HUES48 (cell line): ENCODE measurements around the gene DST.
"Not testable (repeated sequence)": the region's sequence is repeated elsewhere in the genome, so short reads cannot be mapped to it uniquely, and the experiment has no call there.

Experiments
- H3K27ac ChIP-seq: one replicate; pipeline ENCODE4 v1.7.0; 2013; ENCODE audit warnings: low read depth, low read length, inconsistent platforms
- H3K27me3 ChIP-seq: 2 replicates; pipeline ENCODE4 v1.6.1; 2013; ENCODE audit warnings: mild to moderate bottlenecking, low read length; ENCODE audit not compliant: control insufficient read depth, insufficient read depth
- H3K36me3 ChIP-seq: 2 replicates; pipeline ENCODE4 v1.6.1; 2013; ENCODE audit warnings: low read length; ENCODE audit not compliant: control insufficient read depth, insufficient read depth
- H3K4me1 ChIP-seq: 2 replicates; pipeline ENCODE4 v1.6.1; 2013; ENCODE audit warnings: mild to moderate bottlenecking, low read length; ENCODE audit not compliant: control insufficient read depth, insufficient read depth
- H3K4me3 ChIP-seq: 2 replicates; pipeline ENCODE4 v1.5.1; 2013; ENCODE audit warnings: mild to moderate bottlenecking, low read depth, low read length
- H3K9ac ChIP-seq: 2 replicates; pipeline ENCODE4 v1.6.1; 2013; ENCODE audit warnings: mild to moderate bottlenecking, low read depth, low read length, moderate library complexity
- H3K9me3 ChIP-seq: 2 replicates; pipeline ENCODE4 v1.6.1; 2013; ENCODE audit warnings: low read length; ENCODE audit not compliant: control insufficient read depth, insufficient read depth

The DST gene

DNA sequence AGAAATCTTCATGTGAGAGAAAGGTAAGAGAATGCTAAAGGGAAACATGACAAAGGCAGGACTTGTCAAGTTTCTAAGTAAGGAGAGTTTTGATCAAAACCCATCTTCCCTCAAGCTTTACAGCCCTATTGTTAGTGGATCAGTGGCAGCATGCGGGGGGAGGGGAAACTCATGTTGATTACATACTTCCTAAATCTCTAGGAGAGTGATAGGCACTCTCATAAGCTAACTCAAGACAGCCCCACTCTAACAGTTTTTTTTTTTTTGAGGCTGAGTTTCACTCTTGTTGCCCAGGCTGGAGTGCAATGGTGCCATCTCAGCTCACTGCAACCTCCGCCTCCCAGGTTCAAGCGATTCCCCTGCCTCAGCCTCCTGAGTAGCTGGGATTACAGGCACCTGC lies 18.6 kb upstream of the DST start:
- H3K36me3 ChIP-seq, H3K4me3 ChIP-seq, H3K27me3 ChIP-seq, H3K9ac ChIP-seq, H3K27ac ChIP-seq, H3K9me3 ChIP-seq: not testable (repeated sequence)
- peaks cover 18% of the 10 kb centered on the region for H3K4me1 ChIP-seq

DNA sequence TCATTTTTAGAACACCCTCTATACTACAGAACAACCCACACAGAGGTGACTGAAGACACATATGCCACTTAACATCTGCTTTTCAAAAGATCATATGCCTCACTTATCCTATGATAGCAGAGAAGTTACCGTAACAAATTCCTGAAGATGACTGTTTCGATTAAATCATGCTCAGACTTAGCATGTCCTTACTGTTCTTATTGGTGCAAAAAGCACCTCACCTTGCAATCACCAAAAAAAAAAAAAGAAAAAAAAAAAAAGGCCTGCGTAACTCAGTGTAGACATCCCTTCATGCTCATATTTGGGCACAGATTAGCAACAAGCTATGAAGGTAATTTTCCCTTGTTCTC lies 17.7 kb upstream of the DST start:
- Histone ChIP-seq H3K36me3 (no peaks in the 10 kb centered on the region), H3K4me3 (no peak overlapping the region), H3K27ac (no peak overlapping the region), H3K27me3 (no peaks in the 10 kb centered on the region), H3K9ac (no peak overlapping the region), H3K9me3 (no peaks in the 10 kb centered on the region), H3K4me1 (peaks cover 18% of the 10 kb centered on the region)

DNA sequence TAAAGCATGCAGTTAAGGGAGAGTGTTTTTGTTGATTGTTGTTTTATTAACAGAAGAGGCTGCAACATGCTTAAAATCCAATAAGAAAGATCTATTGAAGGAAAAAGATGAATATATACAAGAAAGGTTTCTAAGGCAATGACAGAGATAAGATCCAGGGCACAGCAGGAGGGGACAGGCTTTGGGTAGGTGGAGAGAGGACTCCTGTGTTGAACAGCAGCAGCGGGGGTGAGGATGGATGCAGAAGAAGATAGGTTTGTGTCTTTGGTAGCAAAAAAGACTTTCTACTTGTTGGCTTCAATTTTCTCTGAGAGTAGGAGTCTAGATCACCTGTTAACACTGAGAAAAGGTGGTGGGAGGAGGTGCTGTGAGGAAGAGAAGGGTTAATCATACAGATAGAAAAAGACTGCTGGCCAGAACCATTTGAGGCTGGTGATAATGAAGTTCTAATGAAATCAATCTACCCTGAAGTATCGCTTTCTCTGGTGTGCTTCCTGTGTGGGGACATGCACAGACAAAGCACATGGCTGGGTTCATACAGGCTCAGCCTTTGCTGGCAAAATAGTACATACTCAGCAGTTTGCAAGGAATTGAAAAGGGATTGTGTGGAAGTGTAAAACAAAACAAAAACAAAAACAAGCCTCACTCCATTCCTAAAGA lies 17.2 kb upstream of the DST start:
- no peaks in the 10 kb centered on the region for H3K36me3 ChIP-seq
- H3K4me1 ChIP-seq, result peaks cover 18% of the 10 kb centered on the region
- no peaks in the 10 kb centered on the region for H3K27me3 ChIP-seq
- no peaks in the 10 kb centered on the region for H3K9me3 ChIP-seq
- no peak overlapping the region for H3K27ac ChIP-seq
- H3K4me3 ChIP-seq, result no peak overlapping the region
- no peak overlapping the region for H3K9ac ChIP-seq

DNA sequence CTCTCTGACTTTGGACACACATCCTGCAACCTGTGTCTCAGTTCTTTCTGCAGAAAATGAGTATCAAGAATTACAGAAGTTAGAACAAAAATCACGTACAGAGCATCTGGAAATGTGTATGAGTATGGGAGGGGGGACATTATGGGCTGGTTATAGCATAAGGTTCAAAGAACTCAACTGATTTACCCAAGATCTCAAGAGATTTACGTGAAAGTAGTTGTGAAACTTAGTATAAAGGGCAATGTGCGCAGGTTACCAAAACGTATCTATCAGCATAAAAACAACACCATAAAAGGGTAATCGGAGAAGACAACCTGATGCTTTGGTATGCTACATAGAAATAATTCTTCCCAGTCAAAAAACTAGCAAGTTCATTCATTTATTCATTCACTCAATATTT lies 15.6 kb upstream of the DST start:
- no peak overlapping the region for H3K27ac ChIP-seq
- H3K9ac ChIP-seq, result no peak overlapping the region
- H3K4me3 ChIP-seq, result no peak overlapping the region
- no peaks in the 10 kb centered on the region for H3K27me3 ChIP-seq
- no peaks in the 10 kb centered on the region for H3K9me3 ChIP-seq
- H3K4me1 ChIP-seq, result peaks cover 23% of the 10 kb centered on the region
- H3K36me3 ChIP-seq, result no peaks in the 10 kb centered on the region

DNA sequence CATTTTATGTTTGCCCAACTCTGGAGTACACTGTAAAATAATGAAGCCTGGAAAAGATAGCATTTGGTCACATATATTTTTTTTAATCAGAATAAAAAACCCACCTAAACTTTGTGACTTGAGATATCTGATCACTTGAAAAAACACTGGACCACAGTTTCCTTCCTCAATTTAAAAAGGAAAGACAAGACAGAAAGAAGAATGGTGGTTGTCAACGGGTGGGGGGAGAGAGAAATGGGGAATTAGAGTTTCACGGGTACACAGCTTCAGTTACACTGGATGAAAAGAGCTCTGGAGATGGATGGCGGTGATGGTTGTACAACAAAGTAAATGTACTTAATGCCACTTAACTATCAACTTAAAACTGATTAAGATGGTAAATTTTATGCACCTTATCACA lies 14.7 kb upstream of the DST start:
- no peaks in the 10 kb centered on the region for H3K9me3 ChIP-seq
- no peak overlapping the region for H3K9ac ChIP-seq
- H3K4me3 ChIP-seq, result no peak overlapping the region
- H3K4me1 ChIP-seq, result peaks cover 28% of the 10 kb centered on the region
- H3K36me3 ChIP-seq, result no peaks in the 10 kb centered on the region
- H3K27ac ChIP-seq, result no peak overlapping the region
- H3K27me3 ChIP-seq, result no peaks in the 10 kb centered on the region

DNA sequence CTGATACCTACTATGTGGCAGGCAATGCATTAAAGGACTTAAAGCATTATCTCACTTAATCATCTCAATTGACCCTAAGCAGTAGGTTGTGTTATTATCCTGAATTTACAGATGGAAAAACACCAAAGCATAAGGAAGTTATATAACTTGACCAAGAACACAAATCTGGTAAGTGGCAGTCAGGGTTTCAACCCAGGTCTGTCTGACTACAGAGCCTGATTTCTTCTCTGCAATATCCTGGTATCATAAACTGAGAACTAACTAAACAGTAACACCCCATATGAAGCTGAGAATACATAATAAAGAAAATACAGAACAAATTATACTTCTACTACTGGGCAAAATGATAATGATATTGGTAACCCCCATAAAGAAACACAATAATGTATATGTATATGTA lies 13.8 kb upstream of the DST start:
- Histone ChIP-seq H3K27ac (no peak overlapping the region), H3K4me1 (peaks cover 31% of the 10 kb centered on the region), H3K4me3 (no peak overlapping the region), H3K36me3 (no peaks in the 10 kb centered on the region), H3K9ac (no peak overlapping the region), H3K9me3 (no peaks in the 10 kb centered on the region), H3K27me3 (no peaks in the 10 kb centered on the region)

DNA sequence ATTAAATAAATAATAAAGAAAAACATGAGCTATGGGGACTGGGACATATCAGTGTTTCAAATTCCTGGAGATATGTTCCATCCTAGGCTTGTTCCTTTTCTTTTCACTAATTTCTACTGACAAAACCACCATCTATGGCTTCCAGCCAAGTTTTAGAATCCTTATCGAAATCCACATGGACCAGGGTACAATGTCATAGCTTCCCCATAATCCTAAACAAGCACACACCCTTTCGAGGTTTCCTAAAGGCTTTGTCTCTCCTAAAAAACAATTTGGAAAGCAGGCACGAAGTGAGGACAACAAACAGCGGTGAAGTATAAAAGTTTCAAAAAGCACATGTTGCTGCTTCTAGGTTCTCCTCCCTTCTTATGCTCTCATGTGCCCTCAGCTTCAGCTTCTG lies 13.3 kb upstream of the DST start:
- Histone ChIP-seq H3K4me1 (peaks cover 27% of the 10 kb centered on the region), H3K9ac (no peak overlapping the region), H3K27ac (no peak overlapping the region), H3K9me3 (no peaks in the 10 kb centered on the region), H3K36me3 (no peaks in the 10 kb centered on the region), H3K27me3 (no peaks in the 10 kb centered on the region), H3K4me3 (no peak overlapping the region)

DNA sequence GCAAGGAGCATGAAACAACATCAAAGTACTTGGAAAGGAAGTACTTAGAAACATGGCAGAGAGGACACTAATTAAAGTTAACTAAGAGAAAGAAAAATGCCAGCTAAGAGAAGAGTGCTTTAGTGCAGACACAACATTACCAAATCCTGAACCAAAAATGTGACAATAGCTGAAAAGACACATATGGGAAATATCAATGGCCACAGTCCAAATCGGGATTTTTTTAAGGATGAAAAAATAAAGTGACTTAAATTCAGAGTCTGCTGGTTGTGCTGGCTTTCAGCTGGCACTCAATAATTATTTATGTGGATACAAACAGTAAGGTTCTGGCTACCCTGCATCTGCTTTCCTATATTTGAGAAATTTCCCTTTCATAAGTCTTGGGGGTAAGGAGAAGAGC lies 12.6 kb upstream of the DST start:
- Histone ChIP-seq H3K4me1 (peaks cover 24% of the 10 kb centered on the region), H3K4me3 (no peak overlapping the region), H3K36me3 (peaks cover 2% of the 10 kb centered on the region; the same call in 1 of the 2 replicates), H3K9ac (no peak overlapping the region), H3K9me3 (no peaks in the 10 kb centered on the region), H3K27me3 (no peaks in the 10 kb centered on the region), H3K27ac (no peak overlapping the region)

DNA sequence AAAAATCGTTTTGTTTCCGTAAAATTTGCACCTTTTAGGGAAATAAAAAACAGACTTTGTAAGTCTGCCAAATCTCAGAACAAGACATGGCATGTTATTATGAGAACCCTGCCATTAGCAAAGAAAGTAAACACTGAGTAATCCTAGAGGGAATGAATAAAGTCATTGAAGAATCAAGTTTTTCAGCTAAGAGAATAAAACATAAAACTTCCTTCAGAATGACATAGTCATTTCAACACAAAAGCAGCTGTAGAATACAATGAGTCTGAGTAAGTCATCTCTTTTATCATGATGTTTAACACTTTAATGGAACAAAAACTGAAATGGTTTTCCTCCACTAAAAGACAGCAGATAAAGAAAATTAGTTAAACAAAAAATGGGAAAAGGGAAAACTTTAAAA lies 10.3 kb upstream of the DST start:
- Histone ChIP-seq H3K27me3 (no peaks in the 10 kb centered on the region), H3K27ac (no peak overlapping the region), H3K9ac (no peak overlapping the region), H3K9me3 (no peaks in the 10 kb centered on the region), H3K4me1 (peaks cover 25% of the 10 kb centered on the region), H3K4me3 (no peak overlapping the region), H3K36me3 (peaks cover 16% of the 10 kb centered on the region)

DNA sequence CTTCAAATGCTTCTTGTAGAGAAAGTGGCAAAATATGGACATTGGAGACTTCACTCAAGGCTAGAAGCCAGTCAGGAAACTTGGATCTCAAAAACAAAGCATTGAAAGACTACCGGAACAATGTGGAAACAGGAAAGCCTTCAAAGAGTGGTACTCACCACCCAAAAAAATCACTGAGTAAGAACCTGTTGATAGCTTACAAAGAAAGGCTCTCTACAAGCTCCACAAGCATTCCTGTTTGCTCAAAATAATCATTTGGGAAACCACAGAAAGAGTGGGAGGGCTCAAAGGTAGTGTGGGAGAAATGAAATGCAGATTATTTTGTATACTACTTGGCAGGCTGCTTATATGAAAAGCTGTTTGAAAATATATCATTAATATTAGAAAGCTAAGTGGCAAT lies 9.5 kb upstream of the DST start:
- H3K4me1 ChIP-seq, result peaks cover 25% of the 10 kb centered on the region
- H3K4me3 ChIP-seq, result no peak overlapping the region
- H3K36me3 ChIP-seq, result peaks cover 20% of the 10 kb centered on the region
- H3K27me3 ChIP-seq, result no peaks in the 10 kb centered on the region
- no peak overlapping the region for H3K27ac ChIP-seq
- no peaks in the 10 kb centered on the region for H3K9me3 ChIP-seq
- no peak overlapping the region for H3K9ac ChIP-seq

DNA sequence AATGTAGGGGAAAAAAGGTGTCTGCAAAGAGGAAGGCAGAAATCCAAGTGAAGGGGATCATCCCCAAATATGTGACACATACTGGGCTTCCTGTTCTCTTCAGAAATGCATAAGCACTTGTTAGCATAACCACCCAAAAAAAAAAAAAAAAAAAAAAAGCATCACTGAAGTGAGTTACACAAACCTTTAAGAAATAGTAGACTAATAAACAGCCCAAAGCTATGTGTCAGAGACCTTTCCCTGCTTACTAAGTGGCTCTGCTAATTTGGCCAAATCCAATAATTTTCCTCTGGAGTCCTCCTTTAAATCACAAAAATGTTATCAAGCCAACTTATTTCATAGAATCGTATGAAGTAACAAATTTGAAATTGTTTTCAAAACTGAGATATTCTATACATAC lies 7.5 kb upstream of the DST start:
- Histone ChIP-seq H3K9ac (no peak overlapping the region), H3K9me3 (no peaks in the 10 kb centered on the region), H3K27ac (peak overlapping the region; percentile 46), H3K4me1 (peaks cover 25% of the 10 kb centered on the region), H3K27me3 (no peaks in the 10 kb centered on the region), H3K36me3 (peaks cover 40% of the 10 kb centered on the region), H3K4me3 (no peak overlapping the region)

DNA sequence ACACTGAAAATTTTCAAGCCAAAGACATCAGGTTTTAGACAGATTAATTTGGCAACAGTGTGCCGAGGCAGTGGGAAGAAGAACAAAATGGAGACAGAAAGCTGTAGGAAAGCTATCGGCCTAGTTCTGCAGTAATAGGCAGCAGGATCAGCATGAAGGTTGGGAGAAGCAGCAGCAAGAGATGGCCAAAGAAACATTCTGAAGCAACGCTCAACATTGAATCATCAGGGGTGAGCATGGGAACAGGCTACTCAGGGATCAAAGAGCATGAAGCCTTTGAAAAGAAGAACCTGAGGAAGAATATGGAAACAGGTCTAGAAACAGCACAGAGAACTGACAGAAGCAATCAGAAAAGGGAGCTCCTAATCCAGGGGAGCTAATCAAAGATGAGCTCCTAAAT lies 7.1 kb upstream of the DST start:
- Histone ChIP-seq H3K9me3 (no peaks in the 10 kb centered on the region), H3K27ac (peak overlapping the region; percentile 46), H3K27me3 (no peaks in the 10 kb centered on the region), H3K4me3 (no peak overlapping the region), H3K9ac (no peak overlapping the region), H3K4me1 (peaks cover 25% of the 10 kb centered on the region), H3K36me3 (peaks cover 44% of the 10 kb centered on the region)
